GM12878 (cell line): ENCODE results near the gene CLPTM1. TPM values are rescaled to one million over a fixed set of nuclear protein-coding genes. Genes with fewer than 3 reads are reported as not detected.

ENCODE experiments used
- ATAC-seq: fragments of 200-7000 bp; cut with Tn5 transposase; 3 replicates; pipeline ENCODE4 v1.9.1; 2020; ENCODE audit warnings: mild to moderate bottlenecking, moderate library complexity
- BruUV-seq: library from RNA; stranded (reverse); fragments of 400-500 nt; replicated peaks from 2 replicates; lab custom pipeline; 2021; lab: Mats Ljungman, UMichigan
- CTCF ChIA-PET: fragments of 300-600 bp; sonication (Branson Sonifier 250); formaldehyde crosslinking; extraction: SDS; loops from one replicate; lab custom pipeline; 2021; ENCODE audit warnings: inconsistent platforms; lab: Yijun Ruan, JAX
- POLR2A ChIA-PET: fragments of 350-600 bp; formaldehyde crosslinking; extraction: SDS; loops from one replicate; lab custom pipeline; 2021; ENCODE audit warnings: inconsistent platforms; lab: Charles Lee
- RAD21 ChIA-PET: fragments of 300-600 bp; sonication (Branson Sonifier 250); formaldehyde crosslinking; loops from one replicate; lab custom pipeline; 2023; ENCODE audit warnings: antibody characterized with exemption; ENCODE audit not compliant: unreplicated experiment; lab: Charles Lee
- SMC1A ChIA-PET: fragments of 300-600 bp; sonication (Branson Sonifier 250); formaldehyde crosslinking; loops from one replicate; lab custom pipeline; 2023; ENCODE audit not compliant: unreplicated experiment, uncharacterized antibody; lab: Charles Lee
- DNase-seq: peaks from one replicate; pipeline ENCODE4 v3.0.0-alpha.2; 2011; ENCODE audit warnings: low read depth, low spot score
- FAIRE-seq: peaks from 3 replicates; lab custom pipeline; 2011; peaks lifted over from hg19 to GRCh38; lab: Jason Lieb, UNC
- H2AFZ ChIP-seq: 2 replicates; pipeline ENCODE4 v1.6.0; 2011; ENCODE audit warnings: low read depth, low read length, control low read depth; ENCODE audit not compliant: control insufficient read depth
- H3K27ac ChIP-seq: 2 replicates; pipeline ENCODE4 v1.5.1; 2011; ENCODE audit warnings: control low read depth; ENCODE audit not compliant: control insufficient read depth, insufficient read depth
- H3K27me3 ChIP-seq, 2 experiments: replicated peaks in 1 of 2; 2 replicates each; pipeline versions ENCODE4 v1.6.0 to v1.6.1; 2011; ENCODE audit warnings: low read length in 1 of 2; ENCODE audit not compliant: control insufficient read depth in 2 of 2, insufficient read depth in 2 of 2
- H3K36me3 ChIP-seq, 2 experiments: 2 replicates each; pipeline ENCODE4 v1.5.1; 2011; ENCODE audit warnings: low read length in 1 of 2; ENCODE audit not compliant: control insufficient read depth in 2 of 2, insufficient read depth in 2 of 2
- H3K4me1 ChIP-seq: 2 replicates; pipeline ENCODE4 v1.6.1; 2011; ENCODE audit warnings: mild to moderate bottlenecking, low read length, moderate library complexity, mixed read lengths; ENCODE audit not compliant: control insufficient read depth, insufficient read depth
- H3K4me2 ChIP-seq: 2 replicates; pipeline ENCODE4 v1.6.0; 2011; ENCODE audit warnings: control low read depth; ENCODE audit not compliant: control insufficient read depth, insufficient read depth
- H3K4me3 ChIP-seq: fragments of 200-600 bp; sonication (generic); 2 replicates; pipeline ENCODE4 v1.5.1; 2016
- H3K79me2 ChIP-seq: 2 replicates; pipeline ENCODE4 v1.6.0; 2011; ENCODE audit warnings: low read length; ENCODE audit not compliant: control insufficient read depth, insufficient read depth
- H3K9ac ChIP-seq: 2 replicates; pipeline ENCODE4 v1.8.0; 2011; ENCODE audit warnings: low read length, control low read depth, mixed read lengths; ENCODE audit not compliant: control insufficient read depth, insufficient read depth
- H3K9me3 ChIP-seq: replicated peaks from 3 replicates; pipeline ENCODE4 v1.5.1; 2011; ENCODE audit warnings: mild to moderate bottlenecking, low read length; ENCODE audit not compliant: control insufficient read depth, insufficient read depth
- H4K20me1 ChIP-seq: 2 replicates; pipeline ENCODE4 v1.6.0; 2011; ENCODE audit not compliant: control insufficient read depth, insufficient read depth
- BCL11A ChIP-seq: IDR thresholded peaks from 2 replicates; pipeline ENCODE4 v1.6.1; 2011; ENCODE audit warnings: low read depth, low read length
- IKZF1 ChIP-seq: fragments of 450-650 bp; conservative IDR thresholded peaks from 2 replicates; pipeline ENCODE4 v1.6.1; 2017; ENCODE audit warnings: antibody characterized with exemption, mild to moderate bottlenecking
- IKZF2 ChIP-seq, 2 experiments: fragments of 450-650 bp; IDR thresholded peaks; 2 replicates each; pipeline ENCODE4 v1.6.1; 2017; ENCODE audit warnings: mild to moderate bottlenecking in 2 of 2, moderate library complexity in 2 of 2
- IRF4 ChIP-seq: IDR thresholded peaks from 2 replicates; pipeline ENCODE4 v1.6.1; 2011; ENCODE audit warnings: low read depth, low read length
- MEF2A ChIP-seq: IDR thresholded peaks from 2 replicates; pipeline ENCODE4 v1.6.1; 2011; ENCODE audit warnings: low read depth, mild to moderate bottlenecking, low read length, moderate library complexity; ENCODE audit not compliant: insufficient read depth
- NR2F1 ChIP-seq: fragments of 450-650 bp; conservative IDR thresholded peaks from 2 replicates; pipeline ENCODE4 v1.6.1; 2017; ENCODE audit warnings: mild to moderate bottlenecking
- RUNX3 ChIP-seq: IDR thresholded peaks from 2 replicates; pipeline ENCODE4 v1.6.1; 2012; ENCODE audit warnings: low read length, inconsistent platforms
- SMARCA5 ChIP-seq: fragments of 450-650 bp; IDR thresholded peaks from 2 replicates; pipeline ENCODE4 v1.6.1; 2017; ENCODE audit warnings: mild to moderate bottlenecking
- SPI1 ChIP-seq: IDR thresholded peaks from 2 replicates; pipeline ENCODE4 v1.6.1; 2011; ENCODE audit warnings: low read depth, mild to moderate bottlenecking, low read length, moderate library complexity, borderline replicate concordance; ENCODE audit not compliant: insufficient read depth
- ZNF384 ChIP-seq: IDR thresholded peaks from 2 replicates; pipeline ENCODE4 v1.6.1; 2012; ENCODE audit warnings: low read depth, mild to moderate bottlenecking, low read length, improper control_type of control experiment, borderline replicate concordance
- WGBS: methylation state at CpG from one replicate; pipeline ENCODE4 v1.1.6; 2016; ENCODE audit warnings: low lambda C conversion rate; ENCODE audit not compliant: insufficient replicate concordance, insufficient coverage; ENCODE audit errors: missing lambda C conversion rate; 5-methylcytosine and 5-hydroxymethylcytosine counted together
- in situ Hi-C: fragments of 300-500 bp; cut with MboI; formaldehyde crosslinking; loops from 9 replicates; pipeline ENCODE4 v1.14.3; 2018; ENCODE audit warnings: mixed read lengths
- intact Hi-C: fragments of 100-400 bp; cut with micrococcal nuclease; formaldehyde crosslinking; loops from one replicate; pipeline ENCODE4 v1.14.2; 2022; ENCODE audit not compliant: unreplicated experiment
- polyA plus RNA-seq, 11 experiments: library from polyadenylated mRNA; depleted of rRNA in 4 of 11; unstranded in 6 of 11; stranded (reverse) in 5 of 11; fragments of >200 nt; fragmentation: Nextera tagmentation in 4 of 11; fragmentation: Illumina TruSeq in 1 of 11; extraction: Ambion mirVana in 4 of 11; extraction: Trizol in 1 of 11; gene quantifications; 1 replicate in 1 of 11; 2 replicates in 10 of 11; pipeline versions ENCODE4 v1.2.1 to v1.2.3, GENCODE V29; 2011 to 2016; ENCODE audit warnings: inconsistent platforms in 2 of 11, missing spikeins in 2 of 11, low read depth in 1 of 11
- total RNA-seq, 4 experiments: library from RNA; depleted of rRNA in 3 of 4; stranded (reverse); fragments of >200 nt in 3 of 4; fragmentation: Illumina TruSeq in 1 of 4; extraction: Trizol in 1 of 4; gene quantifications; 2 replicates each; pipeline versions ENCODE4 v1.2.1 to v1.2.3, GENCODE V29; 2013 to 2021
- TF ChIP-seq, protein P1 (sequence below): fragments of 450-650 bp; IDR thresholded peaks from 2 replicates; pipeline ENCODE4 v1.6.1; 2016; ENCODE audit warnings: mild to moderate bottlenecking
- TF ChIP-seq, protein P2 (sequence below): IDR thresholded peaks from 2 replicates; pipeline ENCODE4 v1.6.1; 2011; ENCODE audit warnings: low read depth, mild to moderate bottlenecking, low read length, moderate library complexity, borderline replicate concordance; ENCODE audit errors: extremely low read depth

Gene CLPTM1
- total and polyA plus RNA-seq, 10 of the 15 experiments (the other 5 are each of a cell fraction or from before 2014, with no cell fraction given) = 0.42 to 72.6 (median 35.2) TPM

DNA sequence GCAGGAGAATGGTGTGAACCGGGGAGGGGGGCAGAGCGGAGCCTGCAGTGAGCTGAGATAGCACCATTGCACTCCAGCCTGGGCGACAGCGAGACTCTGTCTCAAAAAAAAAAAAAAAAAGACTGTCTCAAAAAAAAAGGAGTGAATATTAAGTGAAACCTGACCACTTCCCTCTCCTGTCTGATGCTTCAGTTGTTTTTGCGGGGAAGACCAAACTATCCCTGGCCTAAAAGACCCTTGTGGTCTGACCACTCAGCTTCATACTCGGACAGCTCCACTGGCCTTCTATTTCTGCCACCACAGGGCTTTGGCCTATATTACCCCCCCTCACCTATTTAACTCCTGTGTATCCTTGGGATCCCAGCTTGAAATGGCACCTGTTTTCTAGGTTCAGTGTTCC, 85.9 kb downstream of the CLPTM1 start:
- Histone ChIP-seq H3K4me2 (peak overlapping the region; percentile 73), H4K20me1 (peaks cover 7% of the 10 kb centered on the region; the same call in 1 of the 2 replicates), H3K79me2 (peaks cover 57% of the 10 kb centered on the region), H3K4me1 (peaks cover 13% of the 10 kb centered on the region), H3K36me3 (peaks cover 14 to 37% of the 10 kb centered on the region in 2 experiments; a peak in 3 of 4 replicates), H3K4me3 (peak overlapping the region; percentile 30; the same call in 1 of the 2 replicates), H3K9ac (no peak overlapping the region), H3K27ac (peak overlapping the region; percentile 16; the same call in 1 of the 2 replicates), H2AFZ (no peak overlapping the region), H3K9me3 (no peaks in the 10 kb centered on the region), H3K27me3 (no peaks in the 10 kb centered on the region)
- ChIA-PET SMC1A (interaction anchor here (0.9 to 2.8 kb wide), 4 partner anchors 11 to 24 kb away, joined by 3 to 9 read pairs (median 6); no protein-coding TSS in a partner anchor), CTCF (interaction anchor here (0.6 to 1.6 kb wide), 7 partner anchors 10 to 970 kb away, joined by 3 to 8 read pairs (median 4); partner anchors contain the start of gene RELB), POLR2A (interaction anchor here (0.6 to 1.6 kb wide), 4 partner anchors 10 to 83 kb away, joined by 4 to 8 read pairs (median 5); partner anchors contain the start of gene PPP1R37), RAD21 (interaction anchor here (1.8 to 3.3 kb wide), 3 partner anchors 18 to 51 kb away, joined by 5 to 21 read pairs (median 16); no protein-coding TSS in a partner anchor)
- TF ChIP-seq SMARCA5 (no peak), ZNF384 (peak; percentile 69; the same call in 1 of the 2 replicates), BCL11A (no peak), IKZF2 (IDR thresholded peaks at IDR 0.05) (peak; percentile 35 to 37; a peak in 2 of 4 replicates), IKZF1 (peak; percentile 42; the same call in 1 of the 2 replicates), NR2F1 (peak; percentile 30; the same call in 1 of the 2 replicates), RUNX3 (peak; percentile 71), MEF2A (no peak), SPI1 (peak; percentile 58; the same call in 1 of the 2 replicates), IRF4 (no peak)
- TF ChIP-seq, protein P1, sequence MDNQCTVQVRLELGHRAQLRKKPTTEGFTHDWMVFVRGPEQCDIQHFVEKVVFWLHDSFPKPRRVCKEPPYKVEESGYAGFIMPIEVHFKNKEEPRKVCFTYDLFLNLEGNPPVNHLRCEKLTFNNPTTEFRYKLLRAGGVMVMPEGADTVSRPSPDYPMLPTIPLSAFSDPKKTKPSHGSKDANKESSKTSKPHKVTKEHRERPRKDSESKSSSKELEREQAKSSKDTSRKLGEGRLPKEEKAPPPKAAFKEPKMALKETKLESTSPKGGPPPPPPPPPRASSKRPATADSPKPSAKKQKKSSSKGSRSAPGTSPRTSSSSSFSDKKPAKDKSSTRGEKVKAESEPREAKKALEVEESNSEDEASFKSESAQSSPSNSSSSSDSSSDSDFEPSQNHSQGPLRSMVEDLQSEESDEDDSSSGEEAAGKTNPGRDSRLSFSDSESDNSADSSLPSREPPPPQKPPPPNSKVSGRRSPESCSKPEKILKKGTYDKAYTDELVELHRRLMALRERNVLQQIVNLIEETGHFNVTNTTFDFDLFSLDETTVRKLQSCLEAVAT = 0 out of 2 replicates have a peak, but pooled peaks have one; percentile 21
- TF ChIP-seq, protein P2, sequence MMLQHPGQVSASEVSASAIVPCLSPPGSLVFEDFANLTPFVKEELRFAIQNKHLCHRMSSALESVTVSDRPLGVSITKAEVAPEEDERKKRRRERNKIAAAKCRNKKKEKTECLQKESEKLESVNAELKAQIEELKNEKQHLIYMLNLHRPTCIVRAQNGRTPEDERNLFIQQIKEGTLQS = no peak
- intact Hi-C loops (no loop called here), in situ Hi-C loops (no loop called here)
- ATAC-seq (no peak), DNase-seq (no peak), FAIRE-seq (no peak)
- BruUV-seq = no TSS peak
- WGBS = 76% methylated on average over 6 of the region's 6 CpGs

Other genes with a start within 250 kb of the CLPTM1 start
Only the 7 nearest of the 17 such genes appear.
- 92.3 and 111 TPM in 2 replicates for gene TOMM40, start 64.1 kb upstream of the CLPTM1 start, total RNA-seq (2014; rRNA removed)
- 68.9 and 88.6 TPM in 2 replicates for gene TOMM40, start 64.1 kb upstream of the CLPTM1 start, total RNA-seq (2014; rRNA removed; fragmentation: Illumina TruSeq; extraction: Trizol)
- gene TOMM40, start 64.1 kb upstream of the CLPTM1 start, total RNA-seq (2021) = 176 and 187 TPM in 2 replicates
- gene TOMM40, start 64.1 kb upstream of the CLPTM1 start, polyA plus RNA-seq (2011; rRNA removed) = 32.1 and 58.2 TPM in 2 replicates
- gene TOMM40, start 64.1 kb upstream of the CLPTM1 start, polyA plus RNA-seq (2014; fragmentation: Illumina TruSeq; extraction: Trizol) = 19.5 and 72.5 TPM in 2 replicates
- 1 to 10 TPM in 1 of 2 experiments, under 1 TPM in 1; 0.85 to 4.9 TPM for gene TOMM40, start 64.1 kb upstream of the CLPTM1 start, polyA plus RNA-seq (2014; fragmentation: Nextera tagmentation; extraction: Ambion mirVana)
- 144 and 165 TPM in 2 replicates for gene TOMM40, start 64.1 kb upstream of the CLPTM1 start, polyA plus RNA-seq (2014; rRNA removed)
- gene TOMM40, start 64.1 kb upstream of the CLPTM1 start, polyA plus RNA-seq (2016; fragmentation: Nextera tagmentation; extraction: Ambion mirVana) = 100 to 1,000 TPM; 214 to 221 TPM
- gene APOE, start 49.6 kb upstream of the CLPTM1 start, total RNA-seq (2014; rRNA removed) = 0.11 and 0.51 TPM in 2 replicates
- gene APOE, start 49.6 kb upstream of the CLPTM1 start, total RNA-seq (2014; rRNA removed; fragmentation: Illumina TruSeq; extraction: Trizol) = 0.22 TPM in 1 of 2 replicates, not detected in the other
- 3.4 and 3.7 TPM in 2 replicates for gene APOE, start 49.6 kb upstream of the CLPTM1 start, total RNA-seq (2021)
- 0.38 and 0.50 TPM in 2 replicates for gene APOE, start 49.6 kb upstream of the CLPTM1 start, polyA plus RNA-seq (2011; rRNA removed)
- not detected in 2 replicates for gene APOE, start 49.6 kb upstream of the CLPTM1 start, polyA plus RNA-seq (2014; fragmentation: Illumina TruSeq; extraction: Trizol)
- gene APOE, start 49.6 kb upstream of the CLPTM1 start, polyA plus RNA-seq (2014; fragmentation: Nextera tagmentation; extraction: Ambion mirVana) = not detected
- gene APOE, start 49.6 kb upstream of the CLPTM1 start, polyA plus RNA-seq (2014; rRNA removed) = 0.33 and 1.1 TPM in 2 replicates
- under 1 TPM in 1 of 2 experiments, not detected in 1; 0.93 TPM for gene APOE, start 49.6 kb upstream of the CLPTM1 start, polyA plus RNA-seq (2016; fragmentation: Nextera tagmentation; extraction: Ambion mirVana)
- 0.73 and 1.3 TPM in 2 replicates for gene APOC1, start 40.8 kb upstream of the CLPTM1 start, total RNA-seq (2014; rRNA removed)
- 0.76 and 2.4 TPM in 2 replicates for gene APOC1, start 40.8 kb upstream of the CLPTM1 start, total RNA-seq (2014; rRNA removed; fragmentation: Illumina TruSeq; extraction: Trizol)
- gene APOC1, start 40.8 kb upstream of the CLPTM1 start, total RNA-seq (2021) = 2.7 and 3.8 TPM in 2 replicates
- gene APOC1, start 40.8 kb upstream of the CLPTM1 start, polyA plus RNA-seq (2011; rRNA removed) = 1.0 and 1.7 TPM in 2 replicates
- 3.8 TPM in 1 of 2 replicates, not detected in the other for gene APOC1, start 40.8 kb upstream of the CLPTM1 start, polyA plus RNA-seq (2014; fragmentation: Illumina TruSeq; extraction: Trizol)
- 1 to 10 TPM; 2.4 to 4.0 TPM for gene APOC1, start 40.8 kb upstream of the CLPTM1 start, polyA plus RNA-seq (2014; fragmentation: Nextera tagmentation; extraction: Ambion mirVana)
- gene APOC1, start 40.8 kb upstream of the CLPTM1 start, polyA plus RNA-seq (2014; rRNA removed) = 0.47 and 0.83 TPM in 2 replicates
- gene APOC1, start 40.8 kb upstream of the CLPTM1 start, polyA plus RNA-seq (2016; fragmentation: Nextera tagmentation; extraction: Ambion mirVana) = 1 to 10 TPM; 2.8 to 3.9 TPM
- not detected in 2 replicates for gene APOC4, start 13.1 kb upstream of the CLPTM1 start, total RNA-seq (2014; rRNA removed)
- not detected in 2 replicates for gene APOC4, start 13.1 kb upstream of the CLPTM1 start, total RNA-seq (2014; rRNA removed; fragmentation: Illumina TruSeq; extraction: Trizol)
- gene APOC4, start 13.1 kb upstream of the CLPTM1 start, total RNA-seq (2021) = not detected in 2 replicates
- gene APOC4, start 13.1 kb upstream of the CLPTM1 start, polyA plus RNA-seq (2011; rRNA removed) = not detected in 2 replicates
- 1.4 TPM in 1 of 2 replicates, not detected in the other for gene APOC4, start 13.1 kb upstream of the CLPTM1 start, polyA plus RNA-seq (2014; fragmentation: Illumina TruSeq; extraction: Trizol)
- not detected for gene APOC4, start 13.1 kb upstream of the CLPTM1 start, polyA plus RNA-seq (2014; fragmentation: Nextera tagmentation; extraction: Ambion mirVana)
- gene APOC4, start 13.1 kb upstream of the CLPTM1 start, polyA plus RNA-seq (2014; rRNA removed) = not detected in 2 replicates
- gene APOC4, start 13.1 kb upstream of the CLPTM1 start, polyA plus RNA-seq (2016; fragmentation: Nextera tagmentation; extraction: Ambion mirVana) = not detected
- gene APOC2, start 9.3 kb upstream of the CLPTM1 start, total RNA-seq (2014; rRNA removed) = not detected in 2 replicates
- not detected in 2 replicates for gene APOC2, start 9.3 kb upstream of the CLPTM1 start, total RNA-seq (2014; rRNA removed; fragmentation: Illumina TruSeq; extraction: Trizol)
- gene APOC2, start 9.3 kb upstream of the CLPTM1 start, total RNA-seq (2021) = not detected in 2 replicates
- 0.52 and 0.72 TPM in 2 replicates for gene APOC2, start 9.3 kb upstream of the CLPTM1 start, polyA plus RNA-seq (2011; rRNA removed)
- not detected in 2 replicates for gene APOC2, start 9.3 kb upstream of the CLPTM1 start, polyA plus RNA-seq (2014; fragmentation: Illumina TruSeq; extraction: Trizol)
- gene APOC2, start 9.3 kb upstream of the CLPTM1 start, polyA plus RNA-seq (2014; fragmentation: Nextera tagmentation; extraction: Ambion mirVana) = not detected
- gene APOC2, start 9.3 kb upstream of the CLPTM1 start, polyA plus RNA-seq (2014; rRNA removed) = not detected in 2 replicates
- not detected for gene APOC2, start 9.3 kb upstream of the CLPTM1 start, polyA plus RNA-seq (2016; fragmentation: Nextera tagmentation; extraction: Ambion mirVana)
- 14.6 and 22.8 TPM in 2 replicates for gene RELB, start 46.1 kb downstream of the CLPTM1 start, total RNA-seq (2014; rRNA removed)
- 8.4 and 9.1 TPM in 2 replicates for gene RELB, start 46.1 kb downstream of the CLPTM1 start, total RNA-seq (2014; rRNA removed; fragmentation: Illumina TruSeq; extraction: Trizol)
- gene RELB, start 46.1 kb downstream of the CLPTM1 start, total RNA-seq (2021) = 43.4 and 43.8 TPM in 2 replicates
- 9.9 and 20.6 TPM in 2 replicates for gene RELB, start 46.1 kb downstream of the CLPTM1 start, polyA plus RNA-seq (2011; rRNA removed)
- 3.6 and 5.6 TPM in 2 replicates for gene RELB, start 46.1 kb downstream of the CLPTM1 start, polyA plus RNA-seq (2014; fragmentation: Illumina TruSeq; extraction: Trizol)
- gene RELB, start 46.1 kb downstream of the CLPTM1 start, polyA plus RNA-seq (2014; fragmentation: Nextera tagmentation; extraction: Ambion mirVana) = 1 to 10 TPM in 1 of 2 experiments, under 1 TPM in 1; 0.66 to 3.2 TPM
- 27.9 and 38.9 TPM in 2 replicates for gene RELB, start 46.1 kb downstream of the CLPTM1 start, polyA plus RNA-seq (2014; rRNA removed)
- gene RELB, start 46.1 kb downstream of the CLPTM1 start, polyA plus RNA-seq (2016; fragmentation: Nextera tagmentation; extraction: Ambion mirVana) = 10 to 100 TPM; 11.1 to 14.5 TPM
- 28.5 and 28.9 TPM in 2 replicates for gene CLASRP, start 83.7 kb downstream of the CLPTM1 start, total RNA-seq (2014; rRNA removed)
- 31.9 and 33.6 TPM in 2 replicates for gene CLASRP, start 83.7 kb downstream of the CLPTM1 start, total RNA-seq (2014; rRNA removed; fragmentation: Illumina TruSeq; extraction: Trizol)
- gene CLASRP, start 83.7 kb downstream of the CLPTM1 start, total RNA-seq (2021) = 66.7 and 75.8 TPM in 2 replicates
- 24.6 and 40.4 TPM in 2 replicates for gene CLASRP, start 83.7 kb downstream of the CLPTM1 start, polyA plus RNA-seq (2011; rRNA removed)
- gene CLASRP, start 83.7 kb downstream of the CLPTM1 start, polyA plus RNA-seq (2014; fragmentation: Illumina TruSeq; extraction: Trizol) = 20.2 and 37.2 TPM in 2 replicates
- 1 to 10 TPM in 1 of 2 experiments, under 1 TPM in 1; 0.68 to 2.3 TPM for gene CLASRP, start 83.7 kb downstream of the CLPTM1 start, polyA plus RNA-seq (2014; fragmentation: Nextera tagmentation; extraction: Ambion mirVana)
- 62.5 and 80.2 TPM in 2 replicates for gene CLASRP, start 83.7 kb downstream of the CLPTM1 start, polyA plus RNA-seq (2014; rRNA removed)
- 10 to 100 TPM; 18.5 to 23.6 TPM for gene CLASRP, start 83.7 kb downstream of the CLPTM1 start, polyA plus RNA-seq (2016; fragmentation: Nextera tagmentation; extraction: Ambion mirVana)